GM12891 (cell line): ENCODE data around the gene GINS2.

Experiments used
- PAX5 ChIP-seq: IDR thresholded peaks from 2 replicates; pipeline ENCODE4 v1.6.1; 2011; ENCODE audit warnings: low read length, moderate library complexity, mild to moderate bottlenecking; ENCODE audit not compliant: insufficient read depth, severe bottlenecking
- POLR2A ChIP-seq: IDR thresholded peaks from 2 replicates; pipeline ENCODE4 v1.6.1; 2011; ENCODE audit warnings: low read depth, low read length, control low read depth
- POLR2AphosphoS5 ChIP-seq: IDR thresholded peaks from 2 replicates; pipeline ENCODE4 v1.6.1; 2011; ENCODE audit warnings: low read depth, low read length, control low read depth
- TAF1 ChIP-seq: IDR thresholded peaks from 2 replicates; pipeline ENCODE4 v1.6.1; 2011; ENCODE audit warnings: low read depth, low read length, control low read depth

DNA sequence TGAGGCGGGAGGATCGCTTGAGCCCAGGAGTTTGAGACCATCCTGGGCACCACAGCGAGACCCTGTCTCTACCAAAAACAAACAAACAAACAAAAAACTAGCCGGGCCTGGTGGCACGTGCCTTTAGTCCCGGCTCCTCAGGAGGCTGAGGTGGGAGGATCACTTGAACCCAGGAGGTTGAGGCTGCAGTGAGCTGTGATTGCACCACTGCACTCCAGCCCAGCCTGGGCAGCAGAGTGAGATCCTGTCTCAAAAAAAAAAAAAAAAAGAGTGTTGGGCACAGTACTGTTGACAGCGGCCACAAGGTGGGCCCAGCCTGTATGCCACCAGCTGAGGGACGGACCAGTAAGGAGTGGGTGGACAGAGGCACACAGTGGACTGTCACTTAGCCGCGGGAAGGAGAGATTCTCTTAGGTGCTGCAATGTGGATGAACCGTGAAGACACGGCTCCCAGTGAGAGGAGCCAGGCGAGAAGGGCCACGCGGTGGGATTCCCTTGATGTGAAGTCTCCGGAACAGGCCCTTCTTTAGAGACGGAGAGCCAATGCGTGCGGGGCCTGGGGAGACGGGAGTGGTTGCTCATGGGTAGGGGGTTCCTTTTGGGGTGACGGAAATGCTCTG, 44.6 kb downstream of the GINS2 start:
- TF ChIP-seq PAX5 (no peak), POLR2A (no peak), TAF1 (no peak), POLR2AphosphoS5 (no peak)
